Kidney (tissue), 14 donors: ENCODE results near the gene ADGRV1. TPM values are rescaled to one million over a fixed set of nuclear protein-coding genes. Genes with fewer than 3 reads are reported as not detected.

Source experiments
- DNase-seq, 5 donors: peaks; one replicate each; pipeline ENCODE4 v3.0.0-alpha.2; 2013 to 2020
- FAIRE-seq: peaks from 2 replicates; lab custom pipeline; 2012; peaks lifted over from hg19 to GRCh38; lab: Jason Lieb, UNC
- H3K27ac ChIP-seq, 2 donors: one replicate each; pipeline ENCODE4 v1.7.0; 2013; ENCODE audit warnings: low read depth in 2 of 2, low read length in 2 of 2, inconsistent platforms in 1 of 2
- H3K27me3 ChIP-seq: one replicate; pipeline ENCODE4 v1.7.1; 2013; ENCODE audit warnings: low read length, inconsistent platforms; ENCODE audit not compliant: control insufficient read depth, insufficient read depth
- H3K36me3 ChIP-seq, 3 donors: one replicate each; pipeline versions ENCODE4 v1.7.0 to v1.7.1; 2013; ENCODE audit warnings: low read length in 3 of 3, control low read depth in 1 of 3, inconsistent platforms in 1 of 3; ENCODE audit not compliant: insufficient read depth in 3 of 3, control insufficient read depth in 2 of 3
- H3K4me1 ChIP-seq, 3 donors: one replicate each; pipeline versions ENCODE4 v1.7.0 to v1.7.1; 2013; ENCODE audit warnings: low read length in 3 of 3, inconsistent platforms in 1 of 3, low read depth in 1 of 3; ENCODE audit not compliant: control insufficient read depth in 2 of 3, insufficient read depth in 2 of 3
- H3K4me3 ChIP-seq, 3 donors: one replicate each; pipeline versions ENCODE4 v1.7.0 to v1.8.1; 2013; ENCODE audit warnings: low read length in 3 of 3, control low read depth in 1 of 3, inconsistent platforms in 1 of 3
- H3K9ac ChIP-seq, 3 donors: one replicate each; pipeline versions ENCODE4 v1.7.0 to v1.7.1; 2013; ENCODE audit warnings: low read length in 3 of 3, control low read depth in 1 of 3, inconsistent platforms in 1 of 3
- H3K9me3 ChIP-seq, 3 donors: one replicate each; pipeline versions ENCODE4 v1.7.0 to v1.7.1; 2013; ENCODE audit warnings: low read length in 3 of 3, control low read depth in 1 of 3, inconsistent platforms in 1 of 3; ENCODE audit not compliant: control insufficient read depth in 2 of 3, insufficient read depth in 1 of 3
- intact Hi-C: fragments of 100-400 bp; cut with DNase I; formaldehyde crosslinking; loops from one replicate; pipeline ENCODE4 v1.11.1; 2022
- polyA plus RNA-seq: library from polyadenylated mRNA; stranded (reverse); fragments of 350-450 nt; fragmentation: Illumina TruSeq; extraction: RNeasy Lipid Tissue Mini Kit (QIAGEN cat#74804); gene quantifications from one replicate; pipeline ENCODE4 v1.2.3, GENCODE V29; 2014; ENCODE audit warnings: low read depth, low replicate concordance; ENCODE audit not compliant: insufficient read depth
- total RNA-seq: library from RNA; stranded (reverse); fragmentation: NEBNext Ultra II Directional; extraction: Animal tissue kit (Norgen Biotek cat#: 25700); gene quantifications from one replicate; pipeline ENCODE4 v1.2.1, GENCODE V29; 2021
- TF ChIP-seq, protein P1 (sequence below): IDR thresholded peaks from 3 replicates; pipeline ENCODE4 v1.5.1; 2012; ENCODE audit warnings: mild to moderate bottlenecking, moderate library complexity, borderline replicate concordance; ENCODE audit not compliant: insufficient read depth; ENCODE audit errors: extremely low read depth
- donor health status: control.
- donor health status: control.
- donor health status: control.
- donor health status: control.
- donor health status: control.
- donor health status: DM: yes; HTN: yes; CAD: no.
- donor health status: Normal renal cell carcinoma (clear cell type).

Gene ADGRV1
- total and polyA plus RNA-seq, 2 donors from 2014 or later, result 7.0 to 7.3 TPM

DNA sequence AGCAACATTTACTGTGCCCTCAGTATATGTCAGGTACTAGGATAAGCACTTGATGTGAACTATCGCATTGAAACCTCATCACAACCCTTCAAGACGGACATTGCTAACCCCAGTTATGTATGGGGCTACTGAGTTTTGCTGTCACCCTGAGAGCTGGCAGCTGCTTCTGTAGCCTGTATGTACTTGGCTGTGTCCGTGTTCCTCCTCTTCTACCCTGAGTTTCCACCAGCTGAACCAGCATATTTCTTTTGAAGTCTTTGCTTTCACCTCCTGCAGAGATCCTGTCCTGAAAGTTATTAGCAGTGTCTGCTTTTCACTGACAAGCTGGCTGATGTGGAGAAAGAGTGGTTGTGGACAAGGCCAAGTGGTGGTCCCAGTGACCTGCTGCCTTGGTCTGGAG is 63.3 kb downstream of the ADGRV1 start:
- intact Hi-C loops, result no loop called here
- TF ChIP-seq, protein P1, sequence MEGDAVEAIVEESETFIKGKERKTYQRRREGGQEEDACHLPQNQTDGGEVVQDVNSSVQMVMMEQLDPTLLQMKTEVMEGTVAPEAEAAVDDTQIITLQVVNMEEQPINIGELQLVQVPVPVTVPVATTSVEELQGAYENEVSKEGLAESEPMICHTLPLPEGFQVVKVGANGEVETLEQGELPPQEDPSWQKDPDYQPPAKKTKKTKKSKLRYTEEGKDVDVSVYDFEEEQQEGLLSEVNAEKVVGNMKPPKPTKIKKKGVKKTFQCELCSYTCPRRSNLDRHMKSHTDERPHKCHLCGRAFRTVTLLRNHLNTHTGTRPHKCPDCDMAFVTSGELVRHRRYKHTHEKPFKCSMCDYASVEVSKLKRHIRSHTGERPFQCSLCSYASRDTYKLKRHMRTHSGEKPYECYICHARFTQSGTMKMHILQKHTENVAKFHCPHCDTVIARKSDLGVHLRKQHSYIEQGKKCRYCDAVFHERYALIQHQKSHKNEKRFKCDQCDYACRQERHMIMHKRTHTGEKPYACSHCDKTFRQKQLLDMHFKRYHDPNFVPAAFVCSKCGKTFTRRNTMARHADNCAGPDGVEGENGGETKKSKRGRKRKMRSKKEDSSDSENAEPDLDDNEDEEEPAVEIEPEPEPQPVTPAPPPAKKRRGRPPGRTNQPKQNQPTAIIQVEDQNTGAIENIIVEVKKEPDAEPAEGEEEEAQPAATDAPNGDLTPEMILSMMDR, result no peak
- H3K4me3 ChIP-seq, result no peak overlapping the region
- no peaks in the 10 kb centered on the region for H3K27me3 ChIP-seq
- H3K27ac ChIP-seq, result no peak overlapping the region
- no peaks in the 10 kb centered on the region for H3K9me3 ChIP-seq
- no peaks in the 10 kb centered on the region for H3K36me3 ChIP-seq
- FAIRE-seq (no peak), DNase-seq (no peak)
- no peak overlapping the region for H3K9ac ChIP-seq
- H3K4me1 ChIP-seq, result no peaks in the 10 kb centered on the region

DNA sequence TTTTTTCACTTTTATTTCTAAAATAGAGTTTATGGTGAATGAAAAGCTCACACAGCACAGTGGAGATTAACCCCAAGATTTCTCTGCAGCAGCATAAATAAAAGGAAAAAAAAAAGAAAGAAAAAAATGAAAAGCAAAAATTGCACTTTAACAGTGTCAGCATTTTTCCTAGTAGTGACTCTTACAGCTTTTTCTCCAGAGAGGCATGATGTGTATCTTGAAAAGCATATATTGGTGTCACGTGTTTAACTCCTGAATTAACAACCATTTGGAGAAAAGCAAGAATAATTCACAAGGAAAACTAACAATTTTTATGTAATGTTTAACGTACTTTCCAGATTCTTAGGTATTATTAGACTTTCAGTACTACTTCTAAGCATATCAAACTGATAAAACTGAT is 67.9 kb downstream of the ADGRV1 start:
- no peak for FAIRE-seq
- Histone ChIP-seq H3K9me3 (no peaks in the 10 kb centered on the region), H3K36me3 (no peaks in the 10 kb centered on the region), H3K27ac (no peak overlapping the region), H3K4me1 (no peaks in the 10 kb centered on the region), H3K9ac (no peak overlapping the region), H3K4me3 (no peak overlapping the region), H3K27me3 (no peaks in the 10 kb centered on the region)
- intact Hi-C loops, result no loop called here
- DNase-seq, result no peak
- TF ChIP-seq, protein P1, result no peak

DNA sequence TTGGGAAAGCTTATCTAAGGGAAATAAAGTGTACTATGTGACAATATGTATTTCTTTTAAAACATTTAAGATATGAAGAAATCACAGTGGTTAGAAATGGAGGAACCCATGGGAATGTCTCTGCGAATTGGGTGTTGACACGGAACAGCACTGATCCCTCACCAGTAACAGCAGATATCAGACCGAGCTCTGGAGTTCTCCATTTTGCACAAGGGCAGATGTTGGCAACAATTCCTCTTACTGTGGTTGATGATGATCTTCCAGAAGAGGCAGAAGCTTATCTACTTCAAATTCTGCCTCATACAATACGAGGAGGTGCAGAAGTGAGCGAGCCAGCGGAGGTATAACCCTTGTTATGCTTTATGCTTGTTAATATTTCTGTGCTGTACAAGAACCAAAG is 69.9 kb downstream of the ADGRV1 start:
- H3K4me1 ChIP-seq, result no peaks in the 10 kb centered on the region
- no peaks in the 10 kb centered on the region for H3K9me3 ChIP-seq
- intact Hi-C loops, result no loop called here
- FAIRE-seq, result no peak
- no peak for DNase-seq
- no peak overlapping the region for H3K27ac ChIP-seq
- no peaks in the 10 kb centered on the region for H3K27me3 ChIP-seq
- TF ChIP-seq, protein P1, result no peak
- no peak overlapping the region for H3K4me3 ChIP-seq
- no peak overlapping the region for H3K9ac ChIP-seq
- H3K36me3 ChIP-seq, result no peaks in the 10 kb centered on the region

DNA sequence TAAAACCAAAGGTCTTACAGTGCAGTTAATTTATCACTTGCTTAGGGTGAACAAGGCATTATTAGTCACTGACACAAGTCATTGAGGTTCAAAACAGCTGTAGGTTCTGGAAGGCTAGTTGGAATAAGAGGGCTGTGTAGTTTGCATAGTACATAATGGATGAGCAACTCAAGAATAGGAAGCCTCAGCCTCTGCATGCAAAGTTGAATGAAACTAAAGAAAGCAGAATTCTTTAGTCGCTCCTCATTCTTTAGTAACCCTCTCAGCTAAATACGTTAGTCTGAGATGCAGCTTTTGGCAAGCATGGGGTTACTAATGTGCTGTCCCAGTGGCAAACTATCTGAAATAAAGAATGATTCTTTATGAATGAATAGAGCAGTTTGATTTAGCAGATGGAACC is 74.2 kb downstream of the ADGRV1 start:
- Histone ChIP-seq H3K9me3 (no peaks in the 10 kb centered on the region), H3K4me1 (no peaks in the 10 kb centered on the region), H3K36me3 (no peaks in the 10 kb centered on the region), H3K27ac (no peak overlapping the region), H3K9ac (no peak overlapping the region), H3K27me3 (no peaks in the 10 kb centered on the region), H3K4me3 (no peak overlapping the region)
- DNase-seq, result no peak
- TF ChIP-seq, protein P1, result no peak
- no peak for FAIRE-seq
- intact Hi-C loops, result no loop called here
